NCI-H69 (cell line): ENCODE measurements around the gene FAM204A.

Experiments
- DNase-seq: peaks from one replicate; lab custom pipeline; 2025; lab: John Stamatoyannopoulos, UW

FAM204A gene

DNA sequence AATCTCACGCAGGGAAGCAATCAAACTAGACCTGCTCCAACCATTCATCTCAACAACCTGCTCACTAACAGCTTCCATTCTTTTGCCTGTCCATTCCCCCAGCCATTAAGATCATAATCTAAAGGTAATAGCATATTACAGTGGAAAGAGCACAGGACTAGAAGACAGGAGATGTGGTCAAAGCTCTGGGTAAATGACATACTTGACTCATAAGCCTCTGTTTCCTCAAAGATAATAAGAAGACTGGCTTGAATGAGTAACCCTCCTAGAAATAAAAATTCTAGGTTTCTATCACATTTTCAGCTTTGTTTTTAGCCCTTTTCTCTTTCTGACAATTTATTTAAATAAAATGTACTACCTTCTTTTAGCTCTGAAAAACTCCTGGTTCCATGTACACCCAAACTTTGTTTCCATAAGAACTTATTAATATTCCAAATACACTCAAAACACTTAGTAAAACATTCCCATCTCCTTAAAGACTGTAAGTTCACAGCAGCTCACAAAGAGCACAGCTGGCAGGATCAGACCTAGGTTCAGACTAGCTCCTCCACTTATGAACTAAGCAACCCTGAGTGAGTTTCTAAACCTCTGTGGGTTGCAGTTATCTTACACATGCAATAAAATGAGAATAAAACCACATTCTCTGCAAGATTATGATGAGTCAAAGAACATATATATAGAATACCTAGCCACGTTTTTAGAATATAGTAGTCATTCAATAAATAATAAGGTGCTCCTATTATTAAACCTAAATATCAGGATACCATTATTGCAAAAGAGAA lies 11.6 kb downstream of the FAM204A start:
- DNase-seq, result no peak

DNA sequence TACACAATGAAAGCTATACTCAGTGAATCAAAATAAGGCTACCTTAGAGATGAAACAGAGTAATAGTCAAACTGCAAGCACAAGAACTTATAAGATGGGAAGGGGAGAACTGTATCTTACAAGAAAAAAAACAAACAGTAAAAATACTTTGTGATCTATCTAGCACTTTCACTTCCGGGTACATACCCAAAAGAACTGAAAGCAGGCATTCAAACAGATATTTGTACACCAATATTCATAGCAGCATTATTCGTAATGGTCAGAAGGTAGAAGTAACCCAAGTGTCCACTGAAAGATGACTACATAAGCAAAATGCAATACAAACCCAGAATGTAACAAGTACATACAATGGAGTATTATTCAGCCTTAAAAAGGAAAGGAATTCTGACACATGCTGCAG lies 18.0 kb downstream of the FAM204A start:
- DNase-seq, result no peak

DNA sequence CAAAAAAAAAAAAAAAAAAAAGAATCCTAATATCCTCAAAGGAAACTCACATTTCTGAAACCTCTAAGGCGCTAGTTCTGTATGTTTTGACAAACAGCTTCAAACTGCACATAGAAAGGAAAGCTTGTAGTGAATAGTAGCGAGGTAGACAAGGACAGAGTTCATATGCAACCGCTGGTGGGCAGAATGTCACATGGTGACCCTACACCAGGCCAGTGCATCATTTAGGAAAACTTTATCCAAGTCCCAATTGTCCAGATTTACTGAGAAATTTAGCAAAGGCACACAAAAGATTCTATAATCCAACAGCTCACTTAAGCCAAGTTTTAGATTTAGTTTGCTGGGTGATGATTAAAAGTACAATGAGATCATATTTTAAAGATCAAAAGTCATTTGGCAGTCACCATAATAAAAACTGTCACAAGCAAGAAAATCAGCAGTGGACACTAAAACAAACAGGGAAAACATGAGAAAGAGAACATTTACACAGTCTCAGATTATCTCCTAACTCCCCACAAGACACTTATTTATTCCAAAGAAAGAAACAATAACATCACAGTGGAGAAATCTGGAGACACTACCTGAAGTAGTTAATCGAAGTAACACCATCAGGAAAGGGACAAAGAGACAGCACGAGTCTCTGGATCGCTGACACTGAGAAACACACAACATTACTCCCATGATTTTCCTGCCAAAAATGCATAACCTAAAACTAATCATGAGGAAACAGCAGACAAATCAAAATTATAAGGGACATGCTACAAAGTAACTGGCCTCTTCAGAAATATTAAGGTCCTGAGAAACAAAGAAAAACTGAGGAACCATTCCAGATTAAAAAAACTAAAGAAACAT lies 20.2 kb downstream of the FAM204A start:
- DNase-seq, result no peak

DNA sequence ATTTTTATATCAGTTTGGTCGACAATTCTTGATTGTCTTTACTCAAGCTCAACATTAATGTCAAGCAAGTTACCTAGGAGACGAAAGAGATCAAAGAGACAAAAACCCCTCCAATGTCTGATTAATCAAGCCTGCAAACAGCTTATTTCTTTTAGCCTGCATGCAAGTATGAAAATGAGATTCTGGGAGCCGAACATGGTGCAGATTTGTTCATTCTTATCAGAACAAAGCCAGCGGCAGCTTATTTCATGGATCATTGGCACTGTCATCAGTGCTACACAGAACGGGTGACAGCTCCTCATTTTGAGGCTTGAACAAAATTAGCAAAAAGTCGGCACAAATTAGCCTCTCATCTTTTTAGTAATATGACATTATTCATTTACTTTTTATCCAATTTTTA lies 26.5 kb downstream of the FAM204A start:
- peak; percentile 75 for DNase-seq

DNA sequence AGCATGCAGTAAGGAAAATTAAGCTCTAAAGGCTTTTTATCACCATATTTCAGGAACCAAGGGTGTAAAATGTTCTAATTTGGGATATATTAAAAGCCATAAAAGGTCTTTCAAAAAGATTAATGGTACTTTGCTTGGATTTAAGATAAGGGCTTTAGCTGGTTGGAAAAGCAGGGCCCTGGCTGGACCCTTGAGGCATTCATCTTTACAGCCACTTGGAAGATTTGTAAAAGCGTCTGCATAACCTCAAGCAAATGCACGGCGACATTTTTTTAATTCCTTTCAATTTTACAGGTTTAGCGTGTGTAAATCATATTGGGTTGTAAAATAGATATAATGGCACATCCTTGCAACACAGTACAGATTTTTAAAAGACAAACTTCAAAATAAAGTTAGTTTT lies 27.2 kb downstream of the FAM204A start:
- no peak for DNase-seq

DNA sequence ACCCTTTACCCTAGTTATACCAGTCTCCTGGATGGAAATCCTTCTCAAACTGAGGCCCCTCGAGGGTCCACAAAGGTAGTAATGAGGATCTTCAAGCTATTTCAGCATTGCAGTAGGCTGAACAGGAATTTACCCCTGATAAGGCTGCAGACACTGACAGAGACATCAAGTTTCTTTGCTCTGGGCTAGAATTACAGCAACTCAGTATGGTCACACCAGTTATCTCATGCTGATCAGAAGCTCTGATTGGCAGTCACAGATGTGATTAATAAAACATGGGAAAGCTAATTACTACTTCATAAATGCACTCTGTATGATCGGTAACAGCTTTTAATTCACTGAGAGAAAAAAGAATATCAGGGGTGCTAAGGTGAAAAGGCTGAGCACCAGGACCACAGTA lies 30.6 kb downstream of the FAM204A start:
- no peak for DNase-seq

DNA sequence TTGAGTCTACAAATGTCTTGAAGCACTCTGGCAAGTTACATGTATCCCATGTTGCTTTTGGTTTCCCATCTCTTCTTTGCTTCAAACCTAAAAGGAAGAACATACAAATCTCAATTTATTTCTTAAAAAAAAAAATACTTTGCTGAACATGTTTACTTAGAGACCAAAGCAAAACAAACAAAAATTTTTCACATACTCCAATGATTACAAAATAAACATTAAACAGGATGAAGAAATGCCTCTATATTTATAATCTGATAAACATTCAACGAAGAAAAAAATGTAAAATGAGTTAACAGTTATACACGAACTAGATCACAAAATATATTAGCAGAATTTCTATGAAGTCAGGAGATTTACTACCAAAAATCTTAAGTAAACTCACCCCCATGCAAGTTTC lies 31.3 kb downstream of the FAM204A start:
- no peak for DNase-seq

DNA sequence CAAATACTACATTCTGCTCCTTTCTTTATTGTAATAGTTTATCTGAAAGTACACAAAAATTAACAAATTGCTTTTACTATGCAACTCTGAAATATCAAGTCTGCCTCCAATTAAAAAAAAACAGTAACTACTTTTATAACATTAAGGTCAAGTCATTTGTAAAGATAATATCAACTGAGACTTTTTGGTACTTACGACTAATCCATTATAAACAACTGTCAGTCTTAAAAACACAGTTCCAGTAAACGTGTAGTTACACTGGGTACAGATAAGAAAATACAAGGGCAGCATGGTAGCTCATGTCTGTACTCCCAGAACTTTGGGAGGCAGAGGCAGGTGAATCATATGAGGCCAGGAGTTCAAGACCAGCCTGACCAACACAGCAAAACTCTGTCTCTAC lies 32.2 kb downstream of the FAM204A start:
- DNase-seq, result no peak

DNA sequence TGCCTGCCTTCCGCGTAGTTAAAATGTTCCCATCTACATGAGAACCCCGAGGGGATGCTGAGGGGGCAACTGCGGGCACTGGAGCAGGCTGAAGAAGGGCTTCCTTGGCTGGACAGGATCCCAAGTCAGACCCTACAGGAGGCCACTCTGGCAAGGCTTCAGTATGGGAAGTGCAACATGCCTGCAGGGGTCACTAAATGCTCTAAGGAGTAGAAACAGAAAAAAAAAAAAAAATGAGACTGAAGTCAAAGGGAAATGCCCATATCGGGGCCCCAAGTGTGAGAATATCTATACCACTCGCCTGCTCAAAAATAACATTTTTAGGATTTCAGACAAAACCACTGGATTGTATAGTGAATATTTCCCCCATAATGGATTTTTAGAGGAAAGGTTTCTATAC lies 33.5 kb downstream of the FAM204A start:
- DNase-seq, result peak; percentile 82

DNA sequence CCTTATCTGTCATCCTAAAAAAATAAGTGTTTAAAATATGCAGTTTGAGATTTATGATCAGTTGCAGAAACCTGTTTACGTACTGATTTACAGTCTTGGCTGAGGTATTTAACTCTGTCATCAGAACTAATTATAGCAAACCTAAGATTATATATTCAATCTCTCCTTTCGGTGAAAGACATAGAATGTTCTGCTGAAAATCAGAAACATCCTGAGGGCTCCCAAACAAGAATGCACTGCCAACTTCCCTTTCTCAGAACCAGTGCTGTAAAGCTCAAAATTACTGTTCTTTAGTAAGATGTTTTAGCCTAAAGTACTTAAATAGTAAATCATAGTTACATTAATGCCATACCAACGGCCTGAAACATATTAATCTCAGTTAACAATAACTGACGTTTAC lies 34.3 kb downstream of the FAM204A start:
- peak; percentile 56 for DNase-seq

DNA sequence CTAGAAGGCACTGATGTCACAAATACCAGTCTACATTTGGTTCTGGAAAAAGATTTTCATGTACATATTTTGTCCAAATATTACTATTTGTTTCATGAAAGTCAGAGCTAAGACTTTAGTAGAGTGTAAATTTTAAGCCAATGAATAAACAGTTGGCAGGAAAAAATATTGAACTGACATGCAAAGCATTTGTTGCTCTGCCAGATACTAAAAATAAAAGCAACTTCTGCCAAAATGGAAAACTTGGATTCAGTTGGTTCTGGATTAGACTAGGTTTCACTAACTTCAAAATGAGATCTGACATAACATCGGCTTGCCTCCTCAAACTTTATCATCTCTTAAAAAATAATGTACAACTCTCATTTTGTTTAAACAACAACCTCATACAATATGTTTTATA lies 34.9 kb downstream of the FAM204A start:
- no peak for DNase-seq

DNA sequence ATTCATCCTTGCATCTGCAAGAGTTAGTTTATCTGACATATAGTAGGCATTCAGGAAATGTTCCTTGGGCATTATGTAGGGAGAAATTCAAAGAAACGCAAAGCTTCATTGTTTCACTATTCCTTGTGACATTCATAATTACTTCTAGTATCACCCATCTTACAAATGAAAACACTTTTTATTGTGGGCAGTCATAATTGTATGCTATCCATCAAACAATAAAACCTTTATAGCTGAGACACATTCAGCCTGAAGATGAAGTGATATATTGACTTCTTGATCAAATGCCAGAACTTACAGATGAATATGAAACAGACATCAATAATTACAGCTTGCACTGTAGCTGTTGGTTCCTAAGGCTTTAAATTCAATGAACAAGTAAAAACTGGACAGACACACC lies 36.4 kb downstream of the FAM204A start:
- DNase-seq, result no peak

DNA sequence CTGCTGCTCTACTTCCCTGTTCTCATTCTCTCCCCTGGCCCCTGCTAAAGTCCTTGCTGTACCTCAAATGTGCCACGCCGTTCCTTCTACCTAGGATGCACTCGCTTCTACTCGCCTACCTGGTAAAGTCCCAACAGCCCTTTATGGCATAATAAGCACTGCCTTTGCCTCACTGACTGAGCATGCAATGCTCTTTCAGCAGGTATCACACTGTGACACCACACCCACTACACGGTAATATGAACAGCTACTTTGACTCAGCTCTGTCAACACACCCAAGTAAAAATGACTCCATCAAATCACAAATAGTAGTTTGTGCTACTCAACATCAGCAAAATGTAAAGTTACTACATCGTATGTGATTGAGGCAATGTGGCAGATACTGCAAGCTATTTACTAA lies 37.6 kb downstream of the FAM204A start:
- DNase-seq, result peak; percentile 77

DNA sequence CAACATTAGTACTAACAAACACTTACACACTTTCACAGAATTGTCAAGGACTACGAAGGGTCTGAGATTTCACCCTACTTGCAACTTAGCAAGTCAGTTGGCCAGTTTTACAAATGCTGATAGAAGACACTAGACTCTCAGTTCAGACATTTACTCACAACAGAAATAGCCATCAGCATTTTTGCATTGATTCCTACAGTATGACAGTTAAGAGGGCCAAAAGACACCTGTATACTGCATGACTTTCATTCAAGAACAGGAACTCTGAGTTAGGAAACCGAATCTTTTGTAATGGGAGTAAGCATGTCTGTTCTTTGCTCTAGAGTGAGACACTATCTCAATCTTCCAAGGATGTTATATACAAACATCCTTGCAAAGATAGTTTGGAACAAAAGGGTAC lies 40.9 kb downstream of the FAM204A start:
- DNase-seq, result no peak

DNA sequence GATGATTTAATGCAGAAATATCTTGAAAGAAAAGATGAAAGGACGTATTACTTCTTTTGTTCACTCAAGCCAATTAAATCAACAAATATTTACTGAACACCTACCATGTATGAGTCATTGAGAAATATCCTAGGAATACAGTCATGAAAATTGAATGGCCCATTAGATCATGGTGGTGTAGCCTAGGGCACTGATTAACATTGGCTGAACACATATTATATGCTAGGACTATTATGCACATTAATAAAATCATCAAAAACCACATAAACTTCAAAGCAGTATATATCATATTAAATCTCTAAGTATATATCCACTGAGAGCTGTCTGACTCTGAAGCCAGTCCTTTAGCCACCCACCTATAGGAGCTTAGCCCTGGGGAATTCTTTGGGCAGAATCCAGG lies 41.8 kb downstream of the FAM204A start:
- DNase-seq, result peak; percentile 88

DNA sequence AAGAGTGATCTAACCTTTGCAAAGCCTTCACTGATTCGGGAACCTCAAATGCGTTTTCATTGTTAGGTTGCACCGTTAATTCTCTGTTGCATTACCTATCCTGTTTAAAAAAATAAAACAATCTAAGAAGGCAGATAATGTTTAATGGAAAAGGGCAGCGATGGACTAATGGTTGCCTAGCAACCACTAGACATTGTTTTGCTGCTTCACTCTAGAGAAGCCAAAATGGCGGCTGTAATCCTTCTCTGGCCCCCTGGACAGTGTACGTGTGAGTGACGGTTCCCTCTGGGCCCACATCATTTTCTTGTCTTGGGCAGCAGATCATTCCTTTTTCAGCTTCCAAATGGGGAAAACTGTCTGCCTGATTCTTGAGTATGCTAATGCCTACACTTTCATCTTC lies 43.3 kb downstream of the FAM204A start:
- DNase-seq, result no peak

DNA sequence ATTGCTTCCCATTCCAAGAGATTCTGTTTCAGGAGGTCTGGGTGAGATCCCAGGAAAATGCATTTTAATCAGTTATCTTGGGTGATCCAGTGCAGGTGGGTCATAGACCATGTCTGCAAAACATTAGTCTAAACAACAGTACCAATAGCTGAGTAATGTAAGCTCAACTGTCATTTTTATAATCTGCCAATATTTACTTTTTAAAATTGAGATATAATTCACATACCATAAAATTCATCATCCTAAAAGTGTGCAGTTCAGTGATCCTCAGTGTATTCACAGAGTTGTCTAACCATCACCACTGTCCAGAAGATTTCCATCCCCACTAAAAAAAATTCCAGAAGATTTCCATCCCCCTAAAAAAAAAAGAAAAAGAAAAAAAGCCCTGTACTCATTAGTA lies 51.0 kb downstream of the FAM204A start:
- no peak for DNase-seq

DNA sequence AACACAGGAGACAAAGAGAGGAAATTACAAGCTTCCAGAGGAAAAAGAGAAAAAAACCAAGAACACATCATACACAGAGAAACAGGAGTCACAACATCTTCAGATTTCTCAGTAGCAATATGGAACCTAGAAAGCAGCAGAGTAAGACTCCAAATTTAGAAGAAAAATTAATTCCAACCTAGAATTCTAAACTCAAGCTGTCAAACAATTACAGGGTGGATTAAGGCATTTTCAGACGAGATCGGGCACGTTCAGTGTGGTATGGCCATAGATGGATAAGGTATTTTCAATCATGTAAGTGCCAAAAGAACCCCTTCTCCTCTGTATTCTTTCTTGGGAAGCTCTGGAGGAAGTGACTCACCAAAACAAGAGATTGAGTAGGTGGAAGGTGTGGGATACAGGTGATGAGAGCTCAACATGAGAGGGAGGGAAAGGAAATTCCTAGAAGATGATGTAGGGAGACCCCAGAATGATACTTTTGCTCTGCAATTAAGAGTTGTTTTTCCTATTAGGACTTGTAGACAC lies 51.6 kb downstream of the FAM204A start:
- DNase-seq, result no peak

DNA sequence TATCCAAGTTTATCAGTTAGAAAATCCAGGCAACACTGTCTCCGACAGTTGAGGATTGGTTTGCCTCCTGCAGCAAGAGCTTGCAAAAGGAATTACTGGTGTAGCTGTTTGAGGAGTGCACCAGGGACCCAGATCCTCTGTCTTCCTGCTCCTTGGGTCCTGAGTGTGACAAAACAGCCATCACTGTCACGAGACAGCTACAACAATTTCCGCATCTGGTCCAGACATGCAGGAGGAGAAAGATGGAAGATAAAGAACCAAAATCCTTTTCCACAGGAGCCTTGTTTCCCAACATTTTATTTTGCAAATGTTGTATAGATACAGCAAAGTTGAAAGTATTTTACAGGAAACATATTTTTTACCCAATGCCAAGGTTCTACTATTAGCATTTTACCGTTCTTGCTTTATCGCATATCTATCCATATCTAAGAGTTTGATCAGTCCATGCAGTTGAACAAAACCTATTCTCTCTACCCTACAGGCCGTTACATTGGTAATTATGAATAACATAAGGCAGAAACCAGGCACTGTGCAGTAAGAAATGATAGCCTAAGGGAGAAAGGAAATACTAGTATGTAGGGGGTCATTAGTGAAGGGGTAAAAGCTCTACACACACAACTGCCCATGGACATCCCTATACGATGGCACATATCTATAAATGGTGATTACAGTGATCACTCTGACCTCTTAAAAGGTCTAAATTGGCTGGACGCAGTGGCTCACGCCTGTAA lies 54.9 kb downstream of the FAM204A start:
- DNase-seq, result peak; percentile 49

DNA sequence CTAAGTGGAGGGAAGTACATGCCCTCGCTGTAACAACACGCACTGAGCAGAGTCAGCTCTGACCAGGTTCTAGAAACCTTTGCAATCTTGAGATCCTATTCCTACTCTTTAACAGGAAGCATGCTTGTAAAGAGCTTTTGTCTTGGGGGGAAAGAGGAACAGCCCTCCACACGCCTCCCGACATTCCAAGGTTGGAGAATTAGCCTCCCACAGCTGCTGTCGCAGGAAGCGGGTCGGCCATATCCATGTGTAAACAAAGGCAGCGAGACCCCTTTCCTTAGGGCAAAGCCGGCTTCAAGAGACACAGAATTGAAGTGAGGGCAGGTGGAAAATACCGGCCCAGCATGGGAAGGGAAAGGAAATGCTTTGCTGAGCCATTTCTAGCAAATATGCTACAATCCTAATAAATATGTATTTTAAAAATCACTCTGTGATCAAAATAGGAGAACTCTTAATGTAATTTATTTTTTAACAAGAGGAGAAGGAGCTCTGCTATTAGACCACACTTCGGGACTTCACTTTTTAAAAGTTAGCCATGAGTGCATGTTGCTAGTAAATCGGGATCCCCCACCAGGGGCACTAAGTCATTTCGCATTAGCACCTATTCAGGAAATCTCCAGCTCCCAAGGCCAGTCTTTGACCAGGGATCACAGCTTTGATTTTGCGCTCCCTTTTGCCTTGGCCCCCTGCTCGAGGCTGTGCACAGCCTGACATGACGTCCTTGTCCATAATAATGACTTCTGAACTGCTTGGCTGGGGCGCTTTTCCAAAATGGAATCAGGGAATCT lies 55.9 kb downstream of the FAM204A start:
- no peak for DNase-seq

DNA sequence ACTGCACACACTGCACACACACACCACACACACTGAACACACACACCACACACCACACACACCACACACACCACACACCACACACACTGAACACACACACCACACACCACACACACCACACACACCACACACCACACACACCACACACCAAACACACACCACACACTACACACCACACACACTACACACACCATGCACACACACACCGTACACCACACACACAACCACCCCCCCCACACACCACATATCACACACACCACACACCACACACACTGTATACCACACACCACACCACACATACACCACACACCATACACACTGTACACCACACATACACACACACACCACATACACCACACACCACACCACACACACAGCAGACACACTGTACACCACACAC lies 59.5 kb downstream of the FAM204A start:
- DNase-seq, result no peak

DNA sequence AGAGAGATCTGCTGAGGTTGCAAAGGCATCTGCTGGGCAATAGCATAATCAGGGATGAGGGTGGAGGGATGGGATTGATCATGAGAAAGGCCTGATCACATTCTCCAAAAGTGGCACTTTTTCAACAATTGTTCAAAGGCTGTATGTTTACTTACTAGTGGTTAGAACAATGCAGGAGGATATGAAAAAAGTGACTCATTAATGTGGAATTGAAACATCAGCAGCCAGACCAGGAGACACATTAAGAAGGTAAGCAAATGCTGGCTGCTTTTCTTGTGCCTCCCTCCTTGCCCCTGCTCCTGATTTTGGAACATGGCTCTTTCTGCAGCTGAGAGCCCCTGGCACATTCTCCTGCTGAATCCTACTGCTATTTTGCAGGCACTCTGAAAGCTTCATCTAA lies 63.5 kb downstream of the FAM204A start:
- DNase-seq, result no peak
